ENCODE measurements around the gene ENGASE. TPM values are rescaled to one million over a fixed set of nuclear protein-coding genes. Genes with fewer than 3 reads are reported as not detected.

ENGASE gene
- polyA plus RNA-seq, 1 of the 3 experiments (the other 2 are of a cell fraction) = 30.1 TPM

DNA sequence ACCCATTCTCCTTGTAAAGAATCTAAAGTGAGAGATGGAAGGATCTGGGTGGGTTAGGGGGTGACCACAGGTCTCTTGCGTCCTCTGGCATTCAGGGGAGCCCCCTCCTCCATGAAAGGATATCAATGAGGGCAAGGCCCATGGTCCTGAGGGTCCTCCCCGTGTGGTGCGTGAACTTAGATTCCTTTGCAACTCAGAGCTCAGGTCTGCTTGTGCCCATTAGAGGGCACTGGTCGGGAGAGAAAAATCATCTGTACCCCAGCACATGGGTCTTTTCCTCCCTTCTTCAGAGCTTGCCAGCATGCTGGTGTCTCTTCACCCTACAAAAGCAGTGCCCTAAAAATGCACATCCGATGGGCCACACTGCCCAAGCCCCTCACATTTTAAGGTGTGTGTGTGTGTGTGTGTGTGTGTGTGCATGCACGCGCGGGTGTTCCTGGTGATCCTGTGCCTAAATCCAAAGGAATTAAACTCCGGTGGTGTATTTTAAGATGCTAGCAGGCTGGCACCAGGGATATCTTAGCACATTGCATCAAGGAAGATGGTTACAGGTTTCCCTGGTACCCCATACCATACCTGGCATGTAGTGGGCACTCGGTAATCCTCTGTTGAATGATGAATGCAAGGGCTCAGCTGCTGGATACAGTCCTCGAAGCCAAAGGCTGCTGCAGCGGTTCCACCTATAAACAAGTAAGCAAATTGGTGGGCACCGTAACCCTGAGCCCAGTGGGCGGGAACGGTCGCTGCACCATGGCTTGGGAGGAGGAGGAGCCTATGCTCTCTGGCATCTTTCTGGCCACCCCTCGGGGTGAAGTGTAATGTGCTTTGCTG, 45.9 kb upstream of the ENGASE start:
- H3K36me3 ChIP-seq (replicated peaks in 1 of 2; ENCODE audit: control insufficient read depth in 1 of 2, insufficient read depth in 2 of 2, low read length in 1 of 2) = no peaks in the 10 kb centered on the region
- H3K27ac ChIP-seq (ENCODE audit: low read depth in 2 of 2, low read length in 1 of 2) = peak overlapping the region; percentile 51 to 92; a peak in 3 of 4 replicates
- no peaks in the 10 kb centered on the region for H3K79me2 ChIP-seq (ENCODE audit: insufficient read depth)
- TF ChIP-seq RFX5 (IDR thresholded peaks at IDR 0.05; ENCODE audit: low read length) (no peak), JUND (IDR thresholded peaks at IDR 0.05) (no peak), FOSL2 (IDR thresholded peaks at IDR 0.05; ENCODE audit: borderline replicate concordance, low read depth) (no peak), CHD2 (IDR thresholded peaks at IDR 0.05; ENCODE audit: low read length, partially characterized antibody) (no peak), RAD21 (IDR thresholded peaks at IDR 0.05; ENCODE audit: low read length) (peak; percentile 28), TCF12 (IDR thresholded peaks at IDR 0.05) (no peak), SIN3A (IDR thresholded peaks at IDR 0.05; ENCODE audit: borderline replicate concordance, low read depth, low read length) (no peak), YY1 (IDR thresholded peaks at IDR 0.05; ENCODE audit: low read depth) (no peak), RXRA (IDR thresholded peaks at IDR 0.05; ENCODE audit: borderline replicate concordance, low read depth) (no peak), TEAD4 (IDR thresholded peaks at IDR 0.05; ENCODE audit: borderline replicate concordance, insufficient read depth) (no peak)
- TF ChIP-seq, protein P1, sequence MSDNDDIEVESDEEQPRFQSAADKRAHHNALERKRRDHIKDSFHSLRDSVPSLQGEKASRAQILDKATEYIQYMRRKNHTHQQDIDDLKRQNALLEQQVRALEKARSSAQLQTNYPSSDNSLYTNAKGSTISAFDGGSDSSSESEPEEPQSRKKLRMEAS (IDR thresholded peaks at IDR 0.05; ENCODE audit: low read depth) = no peak
- TF ChIP-seq, protein P2, sequence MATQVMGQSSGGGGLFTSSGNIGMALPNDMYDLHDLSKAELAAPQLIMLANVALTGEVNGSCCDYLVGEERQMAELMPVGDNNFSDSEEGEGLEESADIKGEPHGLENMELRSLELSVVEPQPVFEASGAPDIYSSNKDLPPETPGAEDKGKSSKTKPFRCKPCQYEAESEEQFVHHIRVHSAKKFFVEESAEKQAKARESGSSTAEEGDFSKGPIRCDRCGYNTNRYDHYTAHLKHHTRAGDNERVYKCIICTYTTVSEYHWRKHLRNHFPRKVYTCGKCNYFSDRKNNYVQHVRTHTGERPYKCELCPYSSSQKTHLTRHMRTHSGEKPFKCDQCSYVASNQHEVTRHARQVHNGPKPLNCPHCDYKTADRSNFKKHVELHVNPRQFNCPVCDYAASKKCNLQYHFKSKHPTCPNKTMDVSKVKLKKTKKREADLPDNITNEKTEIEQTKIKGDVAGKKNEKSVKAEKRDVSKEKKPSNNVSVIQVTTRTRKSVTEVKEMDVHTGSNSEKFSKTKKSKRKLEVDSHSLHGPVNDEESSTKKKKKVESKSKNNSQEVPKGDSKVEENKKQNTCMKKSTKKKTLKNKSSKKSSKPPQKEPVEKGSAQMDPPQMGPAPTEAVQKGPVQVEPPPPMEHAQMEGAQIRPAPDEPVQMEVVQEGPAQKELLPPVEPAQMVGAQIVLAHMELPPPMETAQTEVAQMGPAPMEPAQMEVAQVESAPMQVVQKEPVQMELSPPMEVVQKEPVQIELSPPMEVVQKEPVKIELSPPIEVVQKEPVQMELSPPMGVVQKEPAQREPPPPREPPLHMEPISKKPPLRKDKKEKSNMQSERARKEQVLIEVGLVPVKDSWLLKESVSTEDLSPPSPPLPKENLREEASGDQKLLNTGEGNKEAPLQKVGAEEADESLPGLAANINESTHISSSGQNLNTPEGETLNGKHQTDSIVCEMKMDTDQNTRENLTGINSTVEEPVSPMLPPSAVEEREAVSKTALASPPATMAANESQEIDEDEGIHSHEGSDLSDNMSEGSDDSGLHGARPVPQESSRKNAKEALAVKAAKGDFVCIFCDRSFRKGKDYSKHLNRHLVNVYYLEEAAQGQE (IDR thresholded peaks at IDR 0.05; ENCODE audit: low read depth, low read length) = no peak
- TF ChIP-seq, protein P3, sequence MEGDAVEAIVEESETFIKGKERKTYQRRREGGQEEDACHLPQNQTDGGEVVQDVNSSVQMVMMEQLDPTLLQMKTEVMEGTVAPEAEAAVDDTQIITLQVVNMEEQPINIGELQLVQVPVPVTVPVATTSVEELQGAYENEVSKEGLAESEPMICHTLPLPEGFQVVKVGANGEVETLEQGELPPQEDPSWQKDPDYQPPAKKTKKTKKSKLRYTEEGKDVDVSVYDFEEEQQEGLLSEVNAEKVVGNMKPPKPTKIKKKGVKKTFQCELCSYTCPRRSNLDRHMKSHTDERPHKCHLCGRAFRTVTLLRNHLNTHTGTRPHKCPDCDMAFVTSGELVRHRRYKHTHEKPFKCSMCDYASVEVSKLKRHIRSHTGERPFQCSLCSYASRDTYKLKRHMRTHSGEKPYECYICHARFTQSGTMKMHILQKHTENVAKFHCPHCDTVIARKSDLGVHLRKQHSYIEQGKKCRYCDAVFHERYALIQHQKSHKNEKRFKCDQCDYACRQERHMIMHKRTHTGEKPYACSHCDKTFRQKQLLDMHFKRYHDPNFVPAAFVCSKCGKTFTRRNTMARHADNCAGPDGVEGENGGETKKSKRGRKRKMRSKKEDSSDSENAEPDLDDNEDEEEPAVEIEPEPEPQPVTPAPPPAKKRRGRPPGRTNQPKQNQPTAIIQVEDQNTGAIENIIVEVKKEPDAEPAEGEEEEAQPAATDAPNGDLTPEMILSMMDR (IDR thresholded peaks at IDR 0.05) = peak; percentile 56
- TF ChIP-seq, protein P4, sequence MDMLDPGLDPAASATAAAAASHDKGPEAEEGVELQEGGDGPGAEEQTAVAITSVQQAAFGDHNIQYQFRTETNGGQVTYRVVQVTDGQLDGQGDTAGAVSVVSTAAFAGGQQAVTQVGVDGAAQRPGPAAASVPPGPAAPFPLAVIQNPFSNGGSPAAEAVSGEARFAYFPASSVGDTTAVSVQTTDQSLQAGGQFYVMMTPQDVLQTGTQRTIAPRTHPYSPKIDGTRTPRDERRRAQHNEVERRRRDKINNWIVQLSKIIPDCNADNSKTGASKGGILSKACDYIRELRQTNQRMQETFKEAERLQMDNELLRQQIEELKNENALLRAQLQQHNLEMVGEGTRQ (IDR thresholded peaks at IDR 0.05; ENCODE audit: borderline replicate concordance, low read depth, low read length) = no peak
- TF ChIP-seq, protein P5, sequence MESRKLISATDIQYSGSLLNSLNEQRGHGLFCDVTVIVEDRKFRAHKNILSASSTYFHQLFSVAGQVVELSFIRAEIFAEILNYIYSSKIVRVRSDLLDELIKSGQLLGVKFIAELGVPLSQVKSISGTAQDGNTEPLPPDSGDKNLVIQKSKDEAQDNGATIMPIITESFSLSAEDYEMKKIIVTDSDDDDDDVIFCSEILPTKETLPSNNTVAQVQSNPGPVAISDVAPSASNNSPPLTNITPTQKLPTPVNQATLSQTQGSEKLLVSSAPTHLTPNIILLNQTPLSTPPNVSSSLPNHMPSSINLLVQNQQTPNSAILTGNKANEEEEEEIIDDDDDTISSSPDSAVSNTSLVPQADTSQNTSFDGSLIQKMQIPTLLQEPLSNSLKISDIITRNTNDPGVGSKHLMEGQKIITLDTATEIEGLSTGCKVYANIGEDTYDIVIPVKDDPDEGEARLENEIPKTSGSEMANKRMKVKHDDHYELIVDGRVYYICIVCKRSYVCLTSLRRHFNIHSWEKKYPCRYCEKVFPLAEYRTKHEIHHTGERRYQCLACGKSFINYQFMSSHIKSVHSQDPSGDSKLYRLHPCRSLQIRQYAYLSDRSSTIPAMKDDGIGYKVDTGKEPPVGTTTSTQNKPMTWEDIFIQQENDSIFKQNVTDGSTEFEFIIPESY (IDR thresholded peaks at IDR 0.05; ENCODE audit: borderline replicate concordance, low read depth) = no peak
- no peak overlapping the region for H3K4me3 ChIP-seq (ENCODE audit: low read depth in 2 of 2, low read length in 1 of 2)
- H3K4me1 ChIP-seq (ENCODE audit: control insufficient read depth in 1 of 2, insufficient read depth in 2 of 2, low read depth in 1 of 2, low read length in 1 of 2) = peaks cover 33 to 60% of the 10 kb centered on the region in 2 experiments
- 78% methylated on average over 13 of the region's 17 CpGs for WGBS (ENCODE audit: low lambda C conversion rate)
- ChIA-PET POLR2A (interaction anchor here (0.7 to 2.0 kb wide), 5 partner anchors 8 to 44 kb away, joined by 3 to 11 read pairs (median 4); partner anchors contain the start of gene CANT1), CTCF (interaction anchor here (0.5 to 22.0 kb wide), 19 partner anchors 10 to 760 kb away, joined by 3 to 405 read pairs (median 6); partner anchors contain the start of gene LGALS3BP)
- peak overlapping the region; percentile 72 for H3K4me2 ChIP-seq
- no peaks in the 10 kb centered on the region for H4K20me1 ChIP-seq (ENCODE audit: insufficient read depth)
- DNase-seq = peak; percentile 66
- H2AFZ ChIP-seq (ENCODE audit: low read depth) = no peak overlapping the region
- H3F3A ChIP-seq (replicated peaks; ENCODE audit: insufficient read depth) = no peaks in the 10 kb centered on the region
- H3K9me3 ChIP-seq = no peaks in the 10 kb centered on the region
- H3K27me3 ChIP-seq (ENCODE audit: insufficient read depth) = no peaks in the 10 kb centered on the region
- no peaks in the 10 kb centered on the region for H3K9me2 ChIP-seq
- no peak overlapping the region for H3K9ac ChIP-seq
